PC-9 (cell line): ENCODE data around the gene DKC1. TPM values are rescaled to one million over a fixed set of nuclear protein-coding genes. Genes with fewer than 3 reads are reported as not detected.

Experiments used
- BruUV-seq: library from RNA; stranded (reverse); fragments of 400-500 nt; replicated peaks from 2 replicates; lab custom pipeline; 2021; lab: Mats Ljungman, UMichigan
- CTCF ChIA-PET: fragments of 300-600 bp; sonication (Branson Sonifier 250); formaldehyde crosslinking; loops from one replicate; lab custom pipeline; 2022; ENCODE audit warnings: antibody characterized with exemption; lab: Charles Lee
- POLR2A ChIA-PET: fragments of 300-600 bp; sonication (Branson Sonifier 250); formaldehyde crosslinking; loops from one replicate; lab custom pipeline; 2022; ENCODE audit warnings: antibody characterized with exemption; ENCODE audit not compliant: unreplicated experiment; lab: Charles Lee
- DNase-seq, 2 experiments: peaks; one replicate each; pipeline versions ENCODE4 v3.0.0 to v3.0.0-alpha.2; 2015 to 2022; ENCODE audit warnings: mixed read lengths in 1 of 2
- H2AFZ ChIP-seq: fragments of 200-600 bp; sonication (generic); 2 replicates; pipeline ENCODE4 v1.8.1; 2017; ENCODE audit warnings: antibody characterized with exemption
- H3F3A ChIP-seq: fragments of 200-600 bp; sonication (generic); 2 replicates; pipeline ENCODE4 v1.8.1; 2017; ENCODE audit warnings: antibody characterized with exemption, mild to moderate bottlenecking, low read depth; ENCODE audit not compliant: insufficient read depth
- H3K27ac ChIP-seq: fragments of 200-600 bp; sonication (generic); 2 replicates; pipeline ENCODE4 v1.6.1; 2016; ENCODE audit warnings: mixed run types
- H3K27me3 ChIP-seq: fragments of 200-600 bp; sonication (generic); 2 replicates; pipeline ENCODE4 v1.6.1; 2016; ENCODE audit warnings: low read depth, mixed run types; ENCODE audit not compliant: insufficient read depth
- H3K36me3 ChIP-seq: fragments of 200-600 bp; sonication (generic); 2 replicates; pipeline ENCODE4 v1.6.1; 2016; ENCODE audit warnings: low read depth, mixed run types
- H3K4me1 ChIP-seq: fragments of 200-600 bp; sonication (generic); replicated peaks from 2 replicates; pipeline ENCODE4 v1.6.1; 2016; ENCODE audit warnings: mixed run types; ENCODE audit not compliant: insufficient read depth
- H3K4me2 ChIP-seq: fragments of 200-600 bp; sonication (generic); 2 replicates; pipeline ENCODE4 v1.6.1; 2017; ENCODE audit warnings: mixed run types
- H3K4me3 ChIP-seq: fragments of 200-600 bp; sonication (generic); 2 replicates; pipeline ENCODE4 v1.6.1; 2016; ENCODE audit warnings: mixed run types
- H3K79me2 ChIP-seq: fragments of 200-600 bp; sonication (generic); 2 replicates; pipeline ENCODE4 v1.6.1; 2017; ENCODE audit warnings: low read depth, mixed run types
- H3K9me2 ChIP-seq: fragments of 200-600 bp; sonication (generic); 2 replicates; pipeline ENCODE4 v1.8.1; 2017; ENCODE audit warnings: mild to moderate bottlenecking; ENCODE audit not compliant: insufficient read depth
- H3K9me3 ChIP-seq: fragments of 200-600 bp; sonication (generic); 2 replicates; pipeline ENCODE4 v1.8.1; 2016; ENCODE audit warnings: low read depth; ENCODE audit not compliant: insufficient read depth
- H4K20me1 ChIP-seq: fragments of 200-600 bp; sonication (generic); 2 replicates; pipeline ENCODE4 v1.8.1; 2017; ENCODE audit not compliant: insufficient read depth
- EZH2 ChIP-seq: fragments of 200-600 bp; sonication (generic); IDR thresholded peaks from 2 replicates; pipeline ENCODE4 v1.8.0; 2017; ENCODE audit warnings: antibody characterized with exemption, low read depth
- intact Hi-C: fragments of 100-400 bp; cut with micrococcal nuclease; formaldehyde crosslinking; loops from one replicate; pipeline ENCODE4 v1.10.0; 2022; ENCODE audit not compliant: unreplicated experiment
- total RNA-seq: library from RNA; stranded (reverse); gene quantifications from 2 replicates; pipeline ENCODE4 v1.2.3, GENCODE V29; 2021
- TF ChIP-seq, protein P1 (sequence below): fragments of 200-600 bp; sonication (generic); conservative IDR thresholded peaks from 2 replicates; pipeline ENCODE4 v1.6.1; 2017; ENCODE audit warnings: mixed run types, antibody characterized with exemption, mild to moderate bottlenecking, moderate library complexity

The DKC1 gene
- total RNA-seq, 1 experiment from 2014 or later: 101 TPM

DNA sequence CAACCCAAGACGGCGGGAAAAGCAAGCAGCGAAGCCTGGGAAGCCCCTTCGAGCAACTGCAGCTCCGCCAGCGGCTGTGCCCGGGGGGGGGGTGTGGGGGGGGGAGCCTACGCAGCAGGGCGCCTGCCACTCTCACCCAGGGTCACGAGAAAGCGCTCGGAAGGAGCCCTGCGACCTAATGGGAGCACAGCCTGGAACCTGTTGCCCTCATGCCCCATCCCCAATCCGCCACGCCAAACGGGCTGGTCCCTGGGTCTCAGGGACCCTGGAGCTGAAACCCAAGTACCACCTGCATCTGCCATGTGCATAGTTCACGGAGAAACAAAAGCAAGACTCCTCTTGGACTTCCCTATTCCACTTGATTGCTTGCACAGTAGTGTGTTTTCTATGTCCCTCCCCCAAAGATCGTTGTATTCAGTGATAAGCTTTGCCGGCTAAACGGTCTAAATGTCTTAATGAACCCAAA, 11.4 kb upstream of the DKC1 start:
- Histone ChIP-seq H3K4me3 (no peak overlapping the region), H4K20me1 (no peaks in the 10 kb centered on the region), H3K9me3 (no peaks in the 10 kb centered on the region), H3K79me2 (no peaks in the 10 kb centered on the region), H3F3A (peaks cover 6% of the 10 kb centered on the region; the same call in 1 of the 2 replicates), H2AFZ (no peak overlapping the region), H3K9me2 (no peaks in the 10 kb centered on the region), H3K27ac (no peak overlapping the region), H3K4me1 (peaks cover 8% of the 10 kb centered on the region; the same call in 1 of the 2 replicates), H3K4me2 (no peak overlapping the region), H3K27me3 (peaks cover 26% of the 10 kb centered on the region), H3K36me3 (no peaks in the 10 kb centered on the region)
- ChIA-PET CTCF (no interaction called here), POLR2A (no interaction called here)
- DNase-seq: no peak
- intact Hi-C loops: no loop called here
- TF ChIP-seq, protein P1, sequence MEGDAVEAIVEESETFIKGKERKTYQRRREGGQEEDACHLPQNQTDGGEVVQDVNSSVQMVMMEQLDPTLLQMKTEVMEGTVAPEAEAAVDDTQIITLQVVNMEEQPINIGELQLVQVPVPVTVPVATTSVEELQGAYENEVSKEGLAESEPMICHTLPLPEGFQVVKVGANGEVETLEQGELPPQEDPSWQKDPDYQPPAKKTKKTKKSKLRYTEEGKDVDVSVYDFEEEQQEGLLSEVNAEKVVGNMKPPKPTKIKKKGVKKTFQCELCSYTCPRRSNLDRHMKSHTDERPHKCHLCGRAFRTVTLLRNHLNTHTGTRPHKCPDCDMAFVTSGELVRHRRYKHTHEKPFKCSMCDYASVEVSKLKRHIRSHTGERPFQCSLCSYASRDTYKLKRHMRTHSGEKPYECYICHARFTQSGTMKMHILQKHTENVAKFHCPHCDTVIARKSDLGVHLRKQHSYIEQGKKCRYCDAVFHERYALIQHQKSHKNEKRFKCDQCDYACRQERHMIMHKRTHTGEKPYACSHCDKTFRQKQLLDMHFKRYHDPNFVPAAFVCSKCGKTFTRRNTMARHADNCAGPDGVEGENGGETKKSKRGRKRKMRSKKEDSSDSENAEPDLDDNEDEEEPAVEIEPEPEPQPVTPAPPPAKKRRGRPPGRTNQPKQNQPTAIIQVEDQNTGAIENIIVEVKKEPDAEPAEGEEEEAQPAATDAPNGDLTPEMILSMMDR: no peak
- no peak for TF ChIP-seq EZH2
- BruUV-seq: no TSS peak

DNA sequence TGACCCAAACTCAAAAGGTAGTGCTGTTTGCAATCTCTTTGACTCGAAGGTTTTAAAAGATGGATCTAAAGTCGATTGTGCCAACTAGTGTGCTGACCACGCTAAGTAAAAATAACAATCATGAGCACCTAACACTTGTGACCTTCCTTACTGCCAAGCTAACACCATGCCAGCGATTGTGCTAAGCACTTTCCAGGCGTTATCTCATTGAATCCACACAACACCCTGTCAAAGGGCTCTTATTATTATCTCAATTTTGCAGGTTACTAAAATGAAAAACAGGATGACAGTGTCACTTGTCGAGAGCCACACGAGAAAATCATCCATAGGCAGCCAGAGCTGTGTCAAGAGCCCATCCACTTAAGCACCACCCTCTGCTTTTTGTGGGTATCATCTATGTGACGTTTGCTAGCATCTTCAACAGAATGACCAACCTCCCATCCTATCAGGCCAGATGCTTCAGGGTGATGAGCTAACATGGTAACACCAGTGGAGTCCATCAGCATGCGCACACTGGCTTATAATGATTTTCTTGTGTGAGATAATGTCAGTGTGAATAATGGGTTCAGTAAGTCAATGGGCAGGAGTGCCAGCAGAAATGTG, 10.9 kb upstream of the DKC1 start:
- intact Hi-C loops: no loop called here
- Histone ChIP-seq H3K4me3 (no peak overlapping the region), H2AFZ (no peak overlapping the region), H3K9me3 (no peaks in the 10 kb centered on the region), H4K20me1 (no peaks in the 10 kb centered on the region), H3F3A (peaks cover 6% of the 10 kb centered on the region; the same call in 1 of the 2 replicates), H3K4me1 (peaks cover 8% of the 10 kb centered on the region; the same call in 1 of the 2 replicates), H3K79me2 (no peaks in the 10 kb centered on the region), H3K9me2 (no peaks in the 10 kb centered on the region), H3K27ac (no peak overlapping the region), H3K4me2 (no peak overlapping the region), H3K36me3 (no peaks in the 10 kb centered on the region), H3K27me3 (peaks cover 26% of the 10 kb centered on the region)
- BruUV-seq: no TSS peak
- POLR2A ChIA-PET: no interaction called here
- DNase-seq: no peak
- CTCF ChIA-PET: no interaction called here
- TF ChIP-seq, protein P1: no peak
- TF ChIP-seq EZH2: no peak

DNA sequence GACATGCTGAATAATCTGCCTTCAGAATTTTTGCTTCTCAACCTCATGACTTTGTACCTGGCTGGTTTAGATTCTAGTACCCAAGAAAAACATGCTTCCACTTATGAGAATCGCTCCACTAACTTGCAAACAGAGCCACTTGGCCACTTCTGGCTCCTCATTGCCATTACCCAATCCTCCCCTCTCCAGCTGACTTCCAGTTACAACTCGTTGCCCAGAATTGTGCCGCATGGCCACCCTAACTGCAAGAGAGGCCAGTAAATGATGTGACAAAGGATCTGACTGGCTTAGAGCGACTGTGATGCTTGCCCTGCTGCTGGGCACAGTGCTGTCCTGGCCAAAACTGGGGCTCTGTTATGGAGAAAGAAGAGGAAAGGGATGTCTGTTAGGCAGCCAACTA, 4.0 kb upstream of the DKC1 start:
- Histone ChIP-seq H3K79me2 (peaks cover 9% of the 10 kb centered on the region), H3K27ac (no peak overlapping the region), H3K36me3 (no peaks in the 10 kb centered on the region), H3K9me2 (no peaks in the 10 kb centered on the region), H3K4me2 (no peak overlapping the region), H3K27me3 (no peaks in the 10 kb centered on the region), H3K4me1 (peaks cover 15% of the 10 kb centered on the region), H3K9me3 (no peaks in the 10 kb centered on the region), H4K20me1 (no peaks in the 10 kb centered on the region), H3K4me3 (no peak overlapping the region), H2AFZ (no peak overlapping the region), H3F3A (peaks cover 2% of the 10 kb centered on the region; the same call in 1 of the 2 replicates)
- no peak for TF ChIP-seq EZH2
- TF ChIP-seq, protein P1: no peak
- intact Hi-C loops: no loop called here
- CTCF ChIA-PET: no interaction called here
- DNase-seq: no peak
- no TSS peak for BruUV-seq
- POLR2A ChIA-PET: no interaction called here
